Measurements from ENCODE around the gene GUCY1B1.

DNA sequence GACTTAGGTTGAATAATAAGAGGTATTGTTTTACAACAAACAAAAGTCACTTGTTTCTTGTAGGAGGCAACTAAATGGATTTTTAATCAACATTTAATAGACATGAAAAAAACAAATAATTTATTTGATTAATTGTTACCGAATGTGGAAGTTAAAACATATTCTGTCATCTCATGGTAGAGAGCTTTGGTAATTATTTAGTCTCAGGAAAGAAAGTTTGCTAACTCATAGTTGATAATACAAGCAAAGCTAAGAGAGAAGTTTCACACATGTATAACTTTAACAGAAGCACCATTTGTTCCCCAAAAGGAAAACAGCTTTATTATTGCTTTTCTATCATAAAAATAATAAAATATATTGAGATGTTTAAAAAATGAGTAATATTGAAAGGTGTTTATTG, 47.3 kb upstream of the GUCY1B1 start:
- no peak for TF ChIP-seq ZNF274 (IDR thresholded peaks at IDR 0.05; ENCODE audit: low read depth, low read length)
- no peak for TF ChIP-seq YY1 (IDR thresholded peaks at IDR 0.05; ENCODE audit: insufficient read depth, insufficient read length)
